ENCODE measurements around the gene RNF138. TPM values are rescaled to one million over a fixed set of nuclear protein-coding genes. Genes with fewer than 3 reads are reported as not detected.

The RNF138 gene
- total and polyA plus RNA-seq, 2 of the 8 experiments (the other 6 are each of a cell fraction or from before 2014, with no cell fraction given): 29.2 to 109 TPM

DNA sequence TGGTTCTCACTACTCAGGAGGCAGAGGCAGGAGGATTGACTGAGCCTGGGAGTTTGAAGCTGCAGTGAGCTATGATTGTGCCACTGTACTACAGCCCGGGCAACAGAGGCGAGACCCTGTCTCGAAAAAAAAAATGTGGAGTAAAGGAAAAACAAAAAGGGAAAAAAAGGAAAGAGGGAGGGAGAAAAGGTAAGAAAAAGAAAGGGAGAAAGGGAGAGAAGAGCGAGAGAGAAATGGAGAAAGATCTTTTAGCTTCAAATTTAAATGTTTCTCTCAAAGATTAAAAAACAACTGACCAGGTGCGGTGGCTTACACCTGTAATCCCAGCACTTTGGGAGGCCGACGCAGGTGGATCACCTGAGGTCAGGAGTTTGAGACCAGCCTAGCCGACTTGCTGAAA is 7.9 kb upstream of the RNF138 start:
- no peak overlapping the region for H3K4me3 ChIP-seq (ENCODE audit: extremely low read depth in 1 of 4, insufficient read depth in 2 of 4, low read depth in 3 of 4, low read length in 4 of 4)
- H3K18ac ChIP-seq (ENCODE audit: extremely low read depth, low read length): no peak overlapping the region
- H3K4me2 ChIP-seq (ENCODE audit: insufficient read depth in 1 of 2, low read depth in 2 of 2, low read length in 2 of 2): no peak overlapping the region
- no peak for FAIRE-seq
- H3K4ac ChIP-seq (replicated peaks; ENCODE audit: insufficient read length, low read depth, low read length): no peak overlapping the region
- no peak overlapping the region for H4K91ac ChIP-seq (replicated peaks; ENCODE audit: insufficient read length, low read length)
- no peaks in the 10 kb centered on the region for H3K79me2 ChIP-seq (ENCODE audit: control insufficient read depth in 1 of 2, insufficient read depth in 2 of 2, low read length in 2 of 2)
- no peak overlapping the region for H2BK20ac ChIP-seq (ENCODE audit: low read length)
- H4K5ac ChIP-seq (ENCODE audit: insufficient read length, low read depth, low read length): no peak overlapping the region
- no peak overlapping the region for H2AFZ ChIP-seq (ENCODE audit: low read length)
- H3K14ac ChIP-seq (ENCODE audit: insufficient read length): no peak overlapping the region
- no peaks in the 10 kb centered on the region; a peak in 1 of 7 replicates for H3K4me1 ChIP-seq (replicated peaks in 1 of 4; ENCODE audit: control insufficient read depth in 3 of 4, insufficient read depth in 4 of 4, low read length in 3 of 4)
- 90% methylated on average over 6 of the region's 8 CpGs; no CpG with 5 or more reads in 1 of the 2 experiments for WGBS, 2 experiments (ENCODE audit: extremely low coverage in 1 of 2, insufficient coverage in 1 of 2, insufficient read length in 1 of 2, insufficient replicate concordance in 2 of 2, low coverage in 1 of 2, low lambda C conversion rate in 2 of 2, missing lambda C conversion rate in 1 of 2)
- H3K9ac ChIP-seq (replicated peaks in 1 of 4; ENCODE audit: extremely low read depth in 1 of 4, low read depth in 3 of 4, low read length in 3 of 4): no peak overlapping the region
- H2AK5ac ChIP-seq (ENCODE audit: low read depth, low read length): no peak overlapping the region
- no peaks in the 10 kb centered on the region for H3K36me3 ChIP-seq (ENCODE audit: control insufficient read depth in 2 of 4, insufficient read depth in 4 of 4, low read length in 3 of 4)
- H2BK15ac ChIP-seq (ENCODE audit: low read length): peak overlapping the region; percentile 49; the same call in 1 of the 2 replicates
- no peak overlapping the region for H4K8ac ChIP-seq (ENCODE audit: extremely low read depth, insufficient read depth, low read length)
- H3K23ac ChIP-seq (ENCODE audit: insufficient read length): no peak overlapping the region
- no peak overlapping the region for H2BK12ac ChIP-seq (ENCODE audit: low read depth, low read length)
- H4K20me1 ChIP-seq (replicated peaks in 1 of 2; ENCODE audit: control insufficient read depth in 1 of 2, insufficient read depth in 2 of 2, low read length in 2 of 2): no peaks in the 10 kb centered on the region
- H3K9me3 ChIP-seq (ENCODE audit: insufficient read depth in 2 of 2, low read depth in 1 of 2, low read length in 1 of 2): 0 out of 4 replicates have a peak, but pooled peaks cover 0 to 2% of the 10 kb centered on the region in 2 experiments
- POLR2A ChIA-PET (ENCODE audit: partially characterized antibody): interaction anchor here (0.6 to 1.1 kb wide), 3 partner anchors 8 to 546 kb away, joined by 3 to 4 read pairs (median 3); no protein-coding TSS in a partner anchor
- H3K23me2 ChIP-seq (ENCODE audit: low read depth, low read length): no peaks in the 10 kb centered on the region
- no peak for DNase-seq (ENCODE audit: low read depth in 1 of 2, low spot score in 2 of 2)
- no peak overlapping the region for H3K27ac ChIP-seq (ENCODE audit: low read depth, low read length)
- no peaks in the 10 kb centered on the region for H3K79me1 ChIP-seq (ENCODE audit: low read depth, low read length)
- no peak overlapping the region for H2BK5ac ChIP-seq (ENCODE audit: low read depth, low read length)
- no peak overlapping the region for H3K56ac ChIP-seq (replicated peaks; ENCODE audit: insufficient read length, low read depth, low read length)
- no peak for TF ChIP-seq SP2 (IDR thresholded peaks at IDR 0.05; ENCODE audit: low read length)
- TF ChIP-seq SIRT6 (IDR thresholded peaks at IDR 0.05; ENCODE audit: low read length): no peak
- TF ChIP-seq CEBPB (IDR thresholded peaks at IDR 0.05; ENCODE audit: low read depth, low read length): no peak
- no peak for TF ChIP-seq TAF7 (optimal IDR thresholded peaks at IDR 0.05; ENCODE audit: borderline replicate concordance, low read depth, low read length)
- TF ChIP-seq ZNF274 (IDR thresholded peaks at IDR 0.05; ENCODE audit: borderline replicate concordance, extremely low read depth, low read length): no peak
- TF ChIP-seq CTBP2 (IDR thresholded peaks at IDR 0.05; ENCODE audit: borderline replicate concordance, insufficient read depth, insufficient read length, low read length): no peak
- no peak for TF ChIP-seq RNF2 (IDR thresholded peaks at IDR 0.05; ENCODE audit: borderline replicate concordance, low read depth, low read length, missing control alignments, poor library complexity, severe bottlenecking)
- no peak for TF ChIP-seq SAP30 (IDR thresholded peaks at IDR 0.05; ENCODE audit: insufficient read depth, insufficient replicate concordance, low read length)
- TF ChIP-seq CBX5 (IDR thresholded peaks at IDR 0.05; ENCODE audit: low read depth, low read length): no peak
- TF ChIP-seq YY1 (IDR thresholded peaks at IDR 0.05; ENCODE audit: low read depth, low read length): no peak
- no peak for TF ChIP-seq KDM1A (IDR thresholded peaks at IDR 0.05; ENCODE audit: borderline replicate concordance, low read length)
- no peak for TF ChIP-seq FOSL1 (IDR thresholded peaks at IDR 0.05; ENCODE audit: insufficient read depth, low read depth, low read length)
- TF ChIP-seq TCF12 (IDR thresholded peaks at IDR 0.05; ENCODE audit: low read depth, low read length): no peak
- H3K27me3 ChIP-seq (replicated peaks in 1 of 4; ENCODE audit: control insufficient read depth in 3 of 4, extremely low read depth in 1 of 4, insufficient read depth in 3 of 4, low read length in 3 of 4): no peaks in the 10 kb centered on the region
- CTCF ChIA-PET (ENCODE audit: partially characterized antibody): interaction anchor here (0.6 to 2.4 kb wide), 4 partner anchors 12 to 56 kb away, joined by 3 to 7 read pairs (median 3); no protein-coding TSS in a partner anchor
- no peak overlapping the region for H2BK120ac ChIP-seq (replicated peaks; ENCODE audit: low read depth, low read length)
